ENCODE results near the gene PIGQ. TPM values are rescaled to one million over a fixed set of nuclear protein-coding genes. Genes with fewer than 3 reads are reported as not detected.

Gene PIGQ
- total RNA-seq, 1 donor from 2014 or later = 53.1 TPM

- CTCF ChIA-PET = no interaction called here
- intact Hi-C loops (cut with micrococcal nuclease) = no loop called here
- ATAC-seq (ENCODE audit: low read depth) (no peak), DNase-seq (no peak)
- Mint-ChIP-seq H3K27ac (no peak overlapping the region), H3K4me3 (no peak overlapping the region), H3K27me3 (peaks cover 4% of the 10 kb centered on the region), H3K9me3 (no peaks in the 10 kb centered on the region), H3K36me3 (ENCODE audit: low read depth) (peaks cover 6% of the 10 kb centered on the region), H3K4me1 (peaks cover 2% of the 10 kb centered on the region)
- POLR2A ChIA-PET = no interaction called here
- TF ChIP-seq CTCF (IDR thresholded peaks at IDR 0.05) = no peak
Observed at GRCh38 chr16:554640-555365, 15.0 kb upstream of the PIGQ start.

- TF ChIP-seq CTCF (IDR thresholded peaks at IDR 0.05) = no peak
- H3K27me3 Mint-ChIP-seq = peaks cover 4% of the 10 kb centered on the region
- POLR2A ChIA-PET = no interaction called here
- ATAC-seq (ENCODE audit: low read depth) (no peak), DNase-seq (no peak)
- H3K36me3 Mint-ChIP-seq (ENCODE audit: low read depth) = peaks cover 6% of the 10 kb centered on the region
- H3K27ac Mint-ChIP-seq = no peak overlapping the region
- CTCF ChIA-PET = no interaction called here
- intact Hi-C loops (cut with micrococcal nuclease) = no loop called here
- H3K4me3 Mint-ChIP-seq = no peak overlapping the region
- peaks cover 2% of the 10 kb centered on the region for H3K4me1 Mint-ChIP-seq
- H3K9me3 Mint-ChIP-seq = no peaks in the 10 kb centered on the region
Observed at GRCh38 chr16:555528-556473, 14.0 kb upstream of the PIGQ start.

- intact Hi-C loops (cut with micrococcal nuclease) = no loop called here
Observed at GRCh38 chr16:556474-557173, 13.1 kb upstream of the PIGQ start.

GRCh38 chr16:557463-558297, 12.1 kb upstream of the PIGQ start:
- intact Hi-C loops (cut with micrococcal nuclease) = no loop called here
- no peak overlapping the region for H3K4me3 Mint-ChIP-seq
- CTCF ChIA-PET = no interaction called here

More at GRCh38 chr16:556474-557173, 13.1 kb upstream of the PIGQ start:
- no peaks in the 10 kb centered on the region for H3K9me3 Mint-ChIP-seq
- no peak overlapping the region for H3K4me3 Mint-ChIP-seq
- ChIA-PET CTCF (no interaction called here), POLR2A (no interaction called here)
- peaks cover 4% of the 10 kb centered on the region for H3K27me3 Mint-ChIP-seq
- peaks cover 3% of the 10 kb centered on the region for H3K36me3 Mint-ChIP-seq (ENCODE audit: low read depth)
- TF ChIP-seq CTCF (IDR thresholded peaks at IDR 0.05) = no peak
- no peak for DNase-seq
- no peak for ATAC-seq (ENCODE audit: low read depth)
- H3K27ac Mint-ChIP-seq = no peak overlapping the region
- peaks cover 2% of the 10 kb centered on the region for H3K4me1 Mint-ChIP-seq

More at GRCh38 chr16:557463-558297, 12.1 kb upstream of the PIGQ start:
- no peaks in the 10 kb centered on the region for H3K9me3 Mint-ChIP-seq
- ATAC-seq (ENCODE audit: low read depth) (no peak), DNase-seq (no peak)
- peaks cover 2% of the 10 kb centered on the region for H3K4me1 Mint-ChIP-seq
- H3K27ac Mint-ChIP-seq = no peak overlapping the region
- POLR2A ChIA-PET = interaction anchor here (0.5 kb wide), 1 partner anchor 324 kb away, joined by 5 read pairs; no protein-coding TSS in a partner anchor
- no peak for TF ChIP-seq CTCF (IDR thresholded peaks at IDR 0.05)
- H3K36me3 Mint-ChIP-seq (ENCODE audit: low read depth) = peaks cover 3% of the 10 kb centered on the region
- peaks cover 9% of the 10 kb centered on the region for H3K27me3 Mint-ChIP-seq
